Smooth muscle cell (in vitro differentiated cells): Measurements from ENCODE around the gene ICOSLG. TPM values are rescaled to one million over a fixed set of nuclear protein-coding genes. Genes with fewer than 3 reads are reported as not detected.
"Not testable (repeated sequence)": the region's sequence is repeated elsewhere in the genome, so short reads cannot be mapped to it uniquely, and the experiment has no call there.

Experiments
- DNase-seq: peaks from one replicate; lab custom pipeline; 2025; ENCODE audit not compliant: unreplicated experiment; lab: John Stamatoyannopoulos, UW
- H2AFZ ChIP-seq: fragments of 200-600 bp; sonication (generic); 2 replicates; pipeline ENCODE4 v1.6.0; 2016; ENCODE audit warnings: antibody characterized with exemption, low read depth, mild to moderate bottlenecking
- H3F3A ChIP-seq: fragments of 200-600 bp; sonication (generic); 2 replicates; pipeline ENCODE4 v1.6.0; 2017; ENCODE audit warnings: antibody characterized with exemption, low read depth
- H3K27ac ChIP-seq: fragments of 200-600 bp; sonication (generic); 2 replicates; pipeline ENCODE4 v1.5.1; 2016; ENCODE audit warnings: low read depth, mild to moderate bottlenecking
- H3K27me3 ChIP-seq: fragments of 200-600 bp; sonication (generic); 2 replicates; pipeline ENCODE4 v1.6.1; 2016; ENCODE audit warnings: low read depth, mild to moderate bottlenecking
- H3K36me3 ChIP-seq: fragments of 200-600 bp; sonication (generic); 2 replicates; pipeline ENCODE4 v1.5.1; 2016; ENCODE audit warnings: low read depth
- H3K4me1 ChIP-seq: fragments of 200-600 bp; sonication (generic); 2 replicates; pipeline ENCODE4 v1.5.1; 2016; ENCODE audit warnings: low read depth
- H3K4me2 ChIP-seq: fragments of 200-600 bp; sonication (generic); 2 replicates; pipeline ENCODE4 v1.6.0; 2016; ENCODE audit warnings: mild to moderate bottlenecking
- H3K4me3 ChIP-seq: fragments of 200-600 bp; sonication (generic); 2 replicates; pipeline ENCODE4 v1.5.1; 2016; ENCODE audit warnings: mild to moderate bottlenecking
- H3K79me2 ChIP-seq: fragments of 200-600 bp; sonication (generic); 2 replicates; pipeline ENCODE4 v1.6.0; 2016; ENCODE audit warnings: low read depth, mild to moderate bottlenecking
- H3K9ac ChIP-seq: fragments of 200-600 bp; sonication (generic); 2 replicates; pipeline ENCODE4 v1.6.0; 2016; ENCODE audit warnings: low read depth
- H3K9me3 ChIP-seq: fragments of 200-600 bp; sonication (generic); replicated peaks from 2 replicates; pipeline ENCODE4 v1.5.1; 2016; ENCODE audit warnings: low read depth
- H4K20me1 ChIP-seq: fragments of 200-600 bp; sonication (generic); 2 replicates; pipeline ENCODE4 v1.6.0; 2016; ENCODE audit warnings: low read depth
- WGBS: methylation state at CpG from one replicate; pipeline ENCODE4 v1.1.7; 2016; ENCODE audit warnings: low lambda C conversion rate; 5-methylcytosine and 5-hydroxymethylcytosine counted together
- polyA plus RNA-seq: library from polyadenylated mRNA; unstranded; fragments of >200 nt; fragmentation: Nextera tagmentation; extraction: Ambion mirVana; gene quantifications from 2 replicates; pipeline ENCODE4 v1.2.1, GENCODE V29; 2016
- total RNA-seq: library from RNA; depleted of rRNA; stranded (reverse); fragments of >200 nt; gene quantifications from 2 replicates; pipeline ENCODE4 v1.2.3, GENCODE V29; 2014
- TF ChIP-seq, protein P1 (sequence below): fragments of 200-600 bp; sonication (generic); IDR thresholded peaks from 2 replicates; pipeline ENCODE4 v1.5.1; 2017; ENCODE audit warnings: borderline replicate concordance, mild to moderate bottlenecking, antibody characterized with exemption; ENCODE audit not compliant: insufficient read depth, poor library complexity, severe bottlenecking

The ICOSLG gene
- total and polyA plus RNA-seq, 2 experiments from 2014 or later, result 1.0 to 1.3 TPM

GRCh38 chr21:44199448-44199847 lies 41.3 kb downstream of the ICOSLG start:
- no peaks in the 10 kb centered on the region for H3F3A ChIP-seq
- H2AFZ ChIP-seq, result no peak overlapping the region
- no peaks in the 10 kb centered on the region for H3K9me3 ChIP-seq
- H3K36me3 ChIP-seq, result no peaks in the 10 kb centered on the region
- TF ChIP-seq, protein P1, sequence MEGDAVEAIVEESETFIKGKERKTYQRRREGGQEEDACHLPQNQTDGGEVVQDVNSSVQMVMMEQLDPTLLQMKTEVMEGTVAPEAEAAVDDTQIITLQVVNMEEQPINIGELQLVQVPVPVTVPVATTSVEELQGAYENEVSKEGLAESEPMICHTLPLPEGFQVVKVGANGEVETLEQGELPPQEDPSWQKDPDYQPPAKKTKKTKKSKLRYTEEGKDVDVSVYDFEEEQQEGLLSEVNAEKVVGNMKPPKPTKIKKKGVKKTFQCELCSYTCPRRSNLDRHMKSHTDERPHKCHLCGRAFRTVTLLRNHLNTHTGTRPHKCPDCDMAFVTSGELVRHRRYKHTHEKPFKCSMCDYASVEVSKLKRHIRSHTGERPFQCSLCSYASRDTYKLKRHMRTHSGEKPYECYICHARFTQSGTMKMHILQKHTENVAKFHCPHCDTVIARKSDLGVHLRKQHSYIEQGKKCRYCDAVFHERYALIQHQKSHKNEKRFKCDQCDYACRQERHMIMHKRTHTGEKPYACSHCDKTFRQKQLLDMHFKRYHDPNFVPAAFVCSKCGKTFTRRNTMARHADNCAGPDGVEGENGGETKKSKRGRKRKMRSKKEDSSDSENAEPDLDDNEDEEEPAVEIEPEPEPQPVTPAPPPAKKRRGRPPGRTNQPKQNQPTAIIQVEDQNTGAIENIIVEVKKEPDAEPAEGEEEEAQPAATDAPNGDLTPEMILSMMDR, result no peak
- H3K4me1 ChIP-seq, result no peaks in the 10 kb centered on the region
- no peak overlapping the region for H3K9ac ChIP-seq
- no peak overlapping the region for H3K4me2 ChIP-seq
- H3K27ac ChIP-seq, result no peak overlapping the region
- H3K79me2 ChIP-seq, result no peaks in the 10 kb centered on the region
- 81% methylated on average over 15 of the region's 15 CpGs for WGBS
- H3K4me3 ChIP-seq, result no peak overlapping the region
- no peaks in the 10 kb centered on the region for H3K27me3 ChIP-seq
- no peak for DNase-seq
- no peaks in the 10 kb centered on the region for H4K20me1 ChIP-seq

- not testable (repeated sequence) for H3K4me1 ChIP-seq, H3K79me2 ChIP-seq, DNase-seq, H3K9me3 ChIP-seq, H3K9ac ChIP-seq, H3K27ac ChIP-seq, H4K20me1 ChIP-seq, H3K36me3 ChIP-seq, H3K27me3 ChIP-seq, H3K4me2 ChIP-seq, H3K4me3 ChIP-seq, H3F3A ChIP-seq, H2AFZ ChIP-seq
- WGBS, result 92% methylated on average over 10 of the region's 21 CpGs
Observed at GRCh38 chr21:44197156-44197516, 43.6 kb downstream of the ICOSLG start.

DNA sequence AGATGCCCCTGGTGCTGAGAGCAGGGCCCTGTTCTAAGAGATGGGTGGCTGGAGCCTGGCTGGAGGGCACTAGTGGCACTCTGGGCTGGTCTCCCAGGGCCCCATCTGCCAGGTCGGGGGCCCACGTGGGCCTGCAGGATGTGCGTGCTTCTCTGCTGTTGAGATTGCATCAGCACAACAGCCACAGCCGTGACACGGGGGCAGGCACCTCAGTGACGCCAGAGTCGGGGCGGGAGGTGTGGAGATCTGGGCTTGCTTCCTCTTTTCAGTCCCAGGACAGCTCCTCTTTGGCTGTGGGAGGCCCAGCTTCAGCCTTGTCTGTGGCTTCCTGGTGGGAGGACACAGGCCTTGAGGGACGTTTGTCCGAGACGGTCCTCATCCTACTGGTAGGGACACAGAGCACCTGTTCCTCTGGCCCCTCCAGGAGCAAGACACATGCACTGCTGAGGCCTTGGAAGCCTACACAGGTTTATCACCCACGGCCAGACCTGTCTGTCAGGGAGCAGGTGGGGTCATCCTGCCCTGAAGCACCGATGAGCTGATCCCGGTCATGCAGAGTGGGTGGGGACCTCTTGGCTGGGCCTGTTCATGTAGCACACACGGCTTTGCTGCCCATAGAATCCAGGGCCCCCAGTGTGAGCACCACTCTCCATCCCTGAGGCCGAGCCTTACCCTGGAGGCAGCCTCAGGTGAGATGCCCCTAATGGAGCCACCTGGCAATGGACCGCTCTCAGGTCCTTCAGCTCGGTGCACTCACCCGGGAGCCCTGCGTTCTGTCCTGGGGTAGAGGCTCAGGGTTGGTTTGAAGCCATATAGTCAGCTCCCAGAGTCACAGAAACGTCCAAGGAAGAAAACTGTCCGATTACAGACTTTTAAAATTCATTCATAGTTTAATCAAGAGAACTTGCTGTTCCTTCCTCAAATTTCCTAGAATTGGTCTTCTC lies 44.3 kb downstream of the ICOSLG start:
- not testable (repeated sequence) for H3K27me3 ChIP-seq, H2AFZ ChIP-seq, H3K4me2 ChIP-seq, DNase-seq, H3K4me1 ChIP-seq, H3K4me3 ChIP-seq, H3K9me3 ChIP-seq, H3K27ac ChIP-seq, H3K36me3 ChIP-seq, H3F3A ChIP-seq, H3K79me2 ChIP-seq, H3K9ac ChIP-seq, H4K20me1 ChIP-seq
- WGBS, result 77% methylated on average over 12 of the region's 22 CpGs

GRCh38 chr21:44194888-44195287 lies 45.9 kb downstream of the ICOSLG start:
- not testable (repeated sequence) for H3K4me3 ChIP-seq, DNase-seq, H3K36me3 ChIP-seq, H3K27ac ChIP-seq, H3K27me3 ChIP-seq, H3K9ac ChIP-seq, H3K4me1 ChIP-seq, H4K20me1 ChIP-seq, H2AFZ ChIP-seq, H3F3A ChIP-seq, H3K4me2 ChIP-seq, H3K9me3 ChIP-seq, H3K79me2 ChIP-seq
- WGBS, result 90% methylated on average over 2 of the region's 9 CpGs

GRCh38 chr21:44194451-44194850 lies 46.3 kb downstream of the ICOSLG start:
- H3K36me3 ChIP-seq, H3K27ac ChIP-seq, H3K4me1 ChIP-seq, H3K9me3 ChIP-seq, H3F3A ChIP-seq, H2AFZ ChIP-seq, H3K27me3 ChIP-seq, H3K79me2 ChIP-seq, H3K4me3 ChIP-seq, DNase-seq, H3K9ac ChIP-seq, H4K20me1 ChIP-seq, H3K4me2 ChIP-seq: not testable (repeated sequence)
- WGBS, result no CpG with 5 or more reads among the region's 9 CpGs

DNA sequence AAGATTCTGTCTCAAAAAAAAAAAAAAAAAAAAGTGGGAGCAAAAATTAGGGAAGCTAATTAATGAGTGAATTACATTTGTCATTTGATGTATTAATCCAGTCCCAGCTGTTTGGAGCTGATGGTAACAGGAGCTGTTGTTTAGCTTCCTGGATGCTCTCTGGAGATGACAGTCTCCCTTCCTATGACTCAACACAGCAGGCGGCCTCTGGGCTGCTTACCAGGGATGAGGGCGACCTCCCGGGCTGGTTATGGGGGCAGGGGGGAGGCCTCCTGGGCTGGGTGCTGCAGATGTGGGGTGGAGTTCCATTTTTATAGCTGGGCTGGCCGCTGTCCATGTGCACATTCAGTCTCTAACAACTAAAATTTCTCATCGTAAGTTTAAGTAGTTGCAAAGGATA lies 47.6 kb downstream of the ICOSLG start:
- H4K20me1 ChIP-seq, H3K27me3 ChIP-seq, DNase-seq, H3K27ac ChIP-seq, H3K4me1 ChIP-seq, H2AFZ ChIP-seq, H3K9me3 ChIP-seq, H3F3A ChIP-seq, H3K4me3 ChIP-seq, H3K36me3 ChIP-seq, H3K9ac ChIP-seq, H3K79me2 ChIP-seq, H3K4me2 ChIP-seq: not testable (repeated sequence)
- no CpG with 5 or more reads among the region's 5 CpGs for WGBS

- WGBS, result 89% methylated on average over 12 of the region's 12 CpGs
- not testable (repeated sequence) for H3K27ac ChIP-seq
Observed at GRCh38 chr21:44190349-44191271, 50.1 kb downstream of the ICOSLG start.

More at GRCh38 chr21:44190349-44191271, 50.1 kb downstream of the ICOSLG start:
- H3K79me2 ChIP-seq, H3F3A ChIP-seq, DNase-seq, H3K36me3 ChIP-seq, H3K9me3 ChIP-seq, H3K4me3 ChIP-seq, H3K27me3 ChIP-seq, H2AFZ ChIP-seq, H4K20me1 ChIP-seq, H3K4me2 ChIP-seq, H3K4me1 ChIP-seq, H3K9ac ChIP-seq: not testable (repeated sequence)
